HL-60 (cell line): Measurements from ENCODE around the gene OR10G7.

Experiments used
- DNase-seq, 2 experiments: peaks; one replicate each; pipeline ENCODE4 v3.0.0-alpha.2; 2010 to 2020; ENCODE audit warnings: low read depth in 1 of 2, low spot score in 1 of 2
- H3K27ac ChIP-seq: fragments of 250-450 bp; sonication (Bioruptor Pico); replicated peaks from 2 replicates; pipeline ENCODE4 v1.5.1; 2020; ENCODE audit warnings: mild to moderate bottlenecking, moderate library complexity
- H3K27me3 ChIP-seq: fragments of 250-450 bp; sonication (Bioruptor Pico); 2 replicates; pipeline ENCODE4 v1.5.1; 2021; ENCODE audit warnings: mild to moderate bottlenecking, moderate library complexity; ENCODE audit not compliant: insufficient read depth, poor library complexity, severe bottlenecking
- H3K4me3 ChIP-seq: replicated peaks from 2 replicates; pipeline ENCODE4 v1.5.1; 2011; ENCODE audit warnings: mild to moderate bottlenecking, control low read depth, low read length; ENCODE audit not compliant: insufficient read depth
- CTCF ChIP-seq: IDR thresholded peaks from one replicate; pipeline ENCODE4 v1.5.1; 2011; ENCODE audit warnings: low read length, control low read depth, inconsistent platforms; ENCODE audit not compliant: insufficient read depth
- GABPA ChIP-seq: IDR thresholded peaks from 2 replicates; pipeline ENCODE4 v1.6.1; 2012; ENCODE audit warnings: low read depth
- POLR2AphosphoS5 ChIP-seq: IDR thresholded peaks from 2 replicates; pipeline ENCODE4 v1.6.1; 2012; ENCODE audit warnings: low read depth
- REST ChIP-seq: IDR thresholded peaks from 2 replicates; pipeline ENCODE4 v1.6.1; 2012; ENCODE audit warnings: low read depth; ENCODE audit not compliant: insufficient replicate concordance
- SPI1 ChIP-seq: IDR thresholded peaks from 2 replicates; pipeline ENCODE4 v1.6.1; 2012; ENCODE audit warnings: low read depth, mild to moderate bottlenecking, borderline replicate concordance

OR10G7 gene

GRCh38 chr11:124079631-124080326, 38.7 kb upstream of the OR10G7 start:
- H3K27me3 ChIP-seq = peaks cover 8% of the 10 kb centered on the region
- H3K4me3 ChIP-seq = no peak overlapping the region
- no peak for DNase-seq
- no peak for TF ChIP-seq REST
- no peak for TF ChIP-seq CTCF
- TF ChIP-seq POLR2AphosphoS5 = no peak
- TF ChIP-seq GABPA = no peak
- TF ChIP-seq SPI1 = no peak
- no peak overlapping the region for H3K27ac ChIP-seq

- Histone ChIP-seq H3K27ac (no peak overlapping the region), H3K27me3 (peaks cover 8% of the 10 kb centered on the region), H3K4me3 (no peak overlapping the region)
- no peak for TF ChIP-seq SPI1
- no peak for TF ChIP-seq CTCF
- TF ChIP-seq POLR2AphosphoS5 = no peak
- no peak for TF ChIP-seq GABPA
- no peak for TF ChIP-seq REST
- DNase-seq = no peak
Observed at GRCh38 chr11:124078591-124078990, 37.5 kb upstream of the OR10G7 start.

- Histone ChIP-seq H3K27me3 (peaks cover 8% of the 10 kb centered on the region), H3K27ac (no peak overlapping the region), H3K4me3 (no peak overlapping the region)
- DNase-seq = no peak
- TF ChIP-seq POLR2AphosphoS5 = no peak
- no peak for TF ChIP-seq GABPA
- TF ChIP-seq CTCF = no peak
- TF ChIP-seq SPI1 = no peak
- no peak for TF ChIP-seq REST
Observed at GRCh38 chr11:124077266-124077665, 36.1 kb upstream of the OR10G7 start.
